ENCODE data around the gene BRF1.

DNA sequence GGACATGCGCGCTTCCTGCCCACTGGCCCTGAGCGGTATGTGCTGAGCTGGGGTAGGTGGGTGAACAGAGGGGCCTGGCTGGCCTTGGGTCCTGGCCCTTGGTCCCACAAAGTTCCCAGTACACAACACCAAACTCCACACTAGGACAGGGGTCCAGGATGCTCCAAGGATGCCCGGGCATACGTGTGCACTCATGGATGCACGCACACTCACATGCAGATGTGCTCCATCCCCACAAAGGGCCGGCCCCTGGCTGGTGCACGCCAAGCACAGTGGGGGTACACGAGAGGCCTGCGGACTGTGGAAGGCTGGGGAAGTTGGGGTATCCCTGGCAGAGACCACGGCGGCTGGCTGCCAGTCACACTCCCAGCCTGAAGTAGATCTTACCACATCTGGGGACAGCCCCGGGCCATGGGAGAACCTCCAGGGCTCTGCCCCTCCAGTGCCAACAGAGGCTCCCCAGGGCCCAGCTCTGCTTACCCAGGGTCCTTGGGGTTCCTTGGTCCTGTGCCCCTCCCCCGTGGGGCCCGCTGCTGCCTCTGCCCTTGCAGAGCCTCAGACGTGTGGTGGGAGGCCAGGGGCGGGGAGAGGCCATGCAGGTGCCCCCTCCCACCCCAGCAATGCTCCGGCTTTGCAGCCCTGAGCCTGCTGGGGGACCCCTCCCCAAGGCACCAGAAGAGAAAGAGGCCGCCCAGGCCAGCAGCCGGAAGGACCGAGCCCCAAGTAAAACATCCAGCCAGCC lies 95.7 kb downstream of the BRF1 start:
- TF ChIP-seq, protein P1, sequence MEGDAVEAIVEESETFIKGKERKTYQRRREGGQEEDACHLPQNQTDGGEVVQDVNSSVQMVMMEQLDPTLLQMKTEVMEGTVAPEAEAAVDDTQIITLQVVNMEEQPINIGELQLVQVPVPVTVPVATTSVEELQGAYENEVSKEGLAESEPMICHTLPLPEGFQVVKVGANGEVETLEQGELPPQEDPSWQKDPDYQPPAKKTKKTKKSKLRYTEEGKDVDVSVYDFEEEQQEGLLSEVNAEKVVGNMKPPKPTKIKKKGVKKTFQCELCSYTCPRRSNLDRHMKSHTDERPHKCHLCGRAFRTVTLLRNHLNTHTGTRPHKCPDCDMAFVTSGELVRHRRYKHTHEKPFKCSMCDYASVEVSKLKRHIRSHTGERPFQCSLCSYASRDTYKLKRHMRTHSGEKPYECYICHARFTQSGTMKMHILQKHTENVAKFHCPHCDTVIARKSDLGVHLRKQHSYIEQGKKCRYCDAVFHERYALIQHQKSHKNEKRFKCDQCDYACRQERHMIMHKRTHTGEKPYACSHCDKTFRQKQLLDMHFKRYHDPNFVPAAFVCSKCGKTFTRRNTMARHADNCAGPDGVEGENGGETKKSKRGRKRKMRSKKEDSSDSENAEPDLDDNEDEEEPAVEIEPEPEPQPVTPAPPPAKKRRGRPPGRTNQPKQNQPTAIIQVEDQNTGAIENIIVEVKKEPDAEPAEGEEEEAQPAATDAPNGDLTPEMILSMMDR (IDR thresholded peaks at IDR 0.05) = no peak
- no peak for TF ChIP-seq EP300 (IDR thresholded peaks at IDR 0.05)
